SK-N-SH treated with all-trans-retinoic acid at 6 μM for 48 hours (cell line): ENCODE results near the gene USP48.

Experiments
- CREB5 ChIP-seq: fragments of 250-450 bp; sonication (Bioruptor Pico); IDR thresholded peaks from 2 replicates; pipeline ENCODE4 v1.5.1; 2020; ENCODE audit warnings: low read depth, mild to moderate bottlenecking, moderate library complexity
- GLIS3 ChIP-seq: fragments of 250-450 bp; sonication (Bioruptor Pico); IDR thresholded peaks from 2 replicates; pipeline ENCODE4 v1.5.0; 2020; ENCODE audit warnings: mild to moderate bottlenecking, moderate library complexity
- OSR1 ChIP-seq: fragments of 250-450 bp; sonication (Bioruptor Pico); IDR thresholded peaks from 2 replicates; pipeline ENCODE4 v1.8.0; 2022; ENCODE audit warnings: moderate library complexity, mild to moderate bottlenecking, inconsistent platforms
- POU6F1 ChIP-seq: fragments of 250-450 bp; sonication (Bioruptor Pico); IDR thresholded peaks from 2 replicates; pipeline ENCODE4 v1.8.0; 2021; ENCODE audit warnings: low read depth, mild to moderate bottlenecking, moderate library complexity, borderline replicate concordance
- RARB ChIP-seq: fragments of 250-450 bp; sonication (Bioruptor Pico); IDR thresholded peaks from 2 replicates; pipeline ENCODE4 v1.8.0; 2021; ENCODE audit warnings: mild to moderate bottlenecking, moderate library complexity
- TCF4 ChIP-seq: fragments of 250-450 bp; sonication (Bioruptor Pico); IDR thresholded peaks from 2 replicates; pipeline ENCODE4 v1.8.0; 2021; ENCODE audit warnings: mild to moderate bottlenecking, moderate library complexity, borderline replicate concordance
- TOX ChIP-seq: fragments of 250-450 bp; sonication (Bioruptor Pico); IDR thresholded peaks from 2 replicates; pipeline ENCODE4 v1.8.0; 2021; ENCODE audit warnings: mild to moderate bottlenecking, moderate library complexity, borderline replicate concordance
- ZFP3 ChIP-seq: fragments of 250-450 bp; sonication (Bioruptor Pico); IDR thresholded peaks from 2 replicates; pipeline ENCODE4 v1.5.0; 2020; ENCODE audit warnings: mild to moderate bottlenecking, moderate library complexity
- ZFP30 ChIP-seq: fragments of 450-650 bp; formaldehyde crosslinking; IDR thresholded peaks from 2 replicates; pipeline ENCODE4 v1.5.0; 2022; ENCODE audit warnings: mild to moderate bottlenecking, moderate library complexity
- TF ChIP-seq, protein P1 (sequence below): fragments of 250-450 bp; sonication (Bioruptor Pico); IDR thresholded peaks from 2 replicates; pipeline ENCODE4 v1.8.0; 2020; ENCODE audit warnings: mild to moderate bottlenecking, moderate library complexity, borderline replicate concordance
- TF ChIP-seq, protein P2 (sequence below): fragments of 250-450 bp; sonication (Bioruptor Pico); IDR thresholded peaks from 2 replicates; pipeline ENCODE4 v1.5.1; 2021; ENCODE audit warnings: mild to moderate bottlenecking, moderate library complexity

- TF ChIP-seq TCF4 (CRISPR knock-in tag) = no peak
- TF ChIP-seq RARB (CRISPR knock-in tag) = no peak
- TF ChIP-seq ZFP3 (CRISPR knock-in tag) = no peak
- TF ChIP-seq CREB5 (CRISPR knock-in tag) = no peak
- TF ChIP-seq, protein P1, sequence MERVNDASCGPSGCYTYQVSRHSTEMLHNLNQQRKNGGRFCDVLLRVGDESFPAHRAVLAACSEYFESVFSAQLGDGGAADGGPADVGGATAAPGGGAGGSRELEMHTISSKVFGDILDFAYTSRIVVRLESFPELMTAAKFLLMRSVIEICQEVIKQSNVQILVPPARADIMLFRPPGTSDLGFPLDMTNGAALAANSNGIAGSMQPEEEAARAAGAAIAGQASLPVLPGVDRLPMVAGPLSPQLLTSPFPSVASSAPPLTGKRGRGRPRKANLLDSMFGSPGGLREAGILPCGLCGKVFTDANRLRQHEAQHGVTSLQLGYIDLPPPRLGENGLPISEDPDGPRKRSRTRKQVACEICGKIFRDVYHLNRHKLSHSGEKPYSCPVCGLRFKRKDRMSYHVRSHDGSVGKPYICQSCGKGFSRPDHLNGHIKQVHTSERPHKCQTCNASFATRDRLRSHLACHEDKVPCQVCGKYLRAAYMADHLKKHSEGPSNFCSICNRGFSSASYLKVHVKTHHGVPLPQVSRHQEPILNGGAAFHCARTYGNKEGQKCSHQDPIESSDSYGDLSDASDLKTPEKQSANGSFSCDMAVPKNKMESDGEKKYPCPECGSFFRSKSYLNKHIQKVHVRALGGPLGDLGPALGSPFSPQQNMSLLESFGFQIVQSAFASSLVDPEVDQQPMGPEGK (CRISPR knock-in tag) = no peak
- TF ChIP-seq, protein P2, sequence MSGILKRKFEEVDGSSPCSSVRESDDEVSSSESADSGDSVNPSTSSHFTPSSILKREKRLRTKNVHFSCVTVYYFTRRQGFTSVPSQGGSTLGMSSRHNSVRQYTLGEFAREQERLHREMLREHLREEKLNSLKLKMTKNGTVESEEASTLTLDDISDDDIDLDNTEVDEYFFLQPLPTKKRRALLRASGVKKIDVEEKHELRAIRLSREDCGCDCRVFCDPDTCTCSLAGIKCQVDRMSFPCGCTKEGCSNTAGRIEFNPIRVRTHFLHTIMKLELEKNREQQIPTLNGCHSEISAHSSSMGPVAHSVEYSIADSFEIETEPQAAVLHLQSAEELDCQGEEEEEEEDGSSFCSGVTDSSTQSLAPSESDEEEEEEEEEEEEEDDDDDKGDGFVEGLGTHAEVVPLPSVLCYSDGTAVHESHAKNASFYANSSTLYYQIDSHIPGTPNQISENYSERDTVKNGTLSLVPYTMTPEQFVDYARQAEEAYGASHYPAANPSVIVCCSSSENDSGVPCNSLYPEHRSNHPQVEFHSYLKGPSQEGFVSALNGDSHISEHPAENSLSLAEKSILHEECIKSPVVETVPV = no peak
- no peak for TF ChIP-seq POU6F1 (CRISPR knock-in tag)
- no peak for TF ChIP-seq ZFP30 (CRISPR knock-in tag)
- TF ChIP-seq TOX (CRISPR knock-in tag) = no peak
- TF ChIP-seq OSR1 (CRISPR knock-in tag) = no peak
- TF ChIP-seq GLIS3 (CRISPR knock-in tag) = no peak
Measured at GRCh38 chr1:21756393-21757089, 26.4 kb downstream of the USP48 start.
